Karpas-422 (cell line): Measurements from ENCODE around the gene PLEKHN1. TPM values are rescaled to one million over a fixed set of nuclear protein-coding genes. Genes with fewer than 3 reads are reported as not detected.

Experiments
- DNase-seq: peaks from one replicate; pipeline ENCODE4 v3.0.0-alpha.2; 2015
- H2AFZ ChIP-seq: fragments of 200-600 bp; sonication (generic); 2 replicates; pipeline ENCODE4 v1.6.1; 2014; ENCODE audit warnings: antibody characterized with exemption, low read length, mixed read lengths
- H3K27ac ChIP-seq: fragments of 200-600 bp; sonication (generic); 2 replicates; pipeline ENCODE4 v1.5.1; 2014; ENCODE audit warnings: mild to moderate bottlenecking, low read length, moderate library complexity
- H3K27me3 ChIP-seq: fragments of 200-600 bp; sonication (generic); 2 replicates; pipeline ENCODE4 v1.6.1; 2014; ENCODE audit warnings: low read length, mixed read lengths
- H3K36me3 ChIP-seq: fragments of 200-600 bp; sonication (generic); 2 replicates; pipeline ENCODE4 v1.6.1; 2014; ENCODE audit warnings: low read length, mixed read lengths; ENCODE audit not compliant: insufficient read depth
- H3K4me1 ChIP-seq: fragments of 200-600 bp; sonication (generic); 2 replicates; pipeline ENCODE4 v1.6.1; 2014; ENCODE audit warnings: mild to moderate bottlenecking, low read length, mixed read lengths
- H3K4me2 ChIP-seq: fragments of 200-600 bp; sonication (generic); 2 replicates; pipeline ENCODE4 v1.6.1; 2014; ENCODE audit warnings: low read length, low read depth, mild to moderate bottlenecking; ENCODE audit not compliant: poor library complexity, severe bottlenecking
- H3K4me3 ChIP-seq: fragments of 200-600 bp; sonication (generic); 2 replicates; pipeline ENCODE4 v1.5.1; 2014; ENCODE audit warnings: mild to moderate bottlenecking, antibody characterized with exemption, low read length, mixed read lengths
- H3K79me2 ChIP-seq: fragments of 200-600 bp; sonication (generic); 2 replicates; pipeline ENCODE4 v1.6.1; 2014; ENCODE audit warnings: mild to moderate bottlenecking, low read length, mixed read lengths
- H3K9ac ChIP-seq: fragments of 200-600 bp; sonication (generic); 2 replicates; pipeline ENCODE4 v1.6.0; 2014; ENCODE audit warnings: low read length
- H3K9me2 ChIP-seq: fragments of 200-600 bp; sonication (generic), shearing (Covaris generic); replicated peaks from 2 replicates; pipeline ENCODE4 v1.6.0; 2014; ENCODE audit warnings: mild to moderate bottlenecking, low read length, moderate library complexity; ENCODE audit not compliant: insufficient read depth
- H3K9me3 ChIP-seq: fragments of 300-700, 200-600 bp; sonication (generic); 2 replicates; pipeline ENCODE4 v1.6.1; 2014; ENCODE audit warnings: low read length, mixed read lengths
- H4K20me1 ChIP-seq: fragments of 200-600 bp; sonication (generic); 2 replicates; pipeline ENCODE4 v1.6.1; 2014; ENCODE audit warnings: mild to moderate bottlenecking, antibody characterized with exemption, low read length, low read depth; ENCODE audit not compliant: insufficient read depth
- total RNA-seq: library from RNA; depleted of rRNA; stranded (reverse); fragments of >200 nt; shearing (Covaris generic); gene quantifications from 2 replicates; pipeline ENCODE4 v1.2.3, GENCODE V29; 2014; ENCODE audit warnings: low replicate concordance

The PLEKHN1 gene
- total RNA-seq, 1 experiment from 2014 or later, result not detected

- Histone ChIP-seq H4K20me1 (peaks cover 20% of the 10 kb centered on the region), H2AFZ (no peak within 1 kb of the TSS), H3K9ac (peak within 1 kb of the TSS; percentile 75), H3K9me2 (no peaks in the 10 kb centered on the region), H3K4me1 (peaks cover 14% of the 10 kb centered on the region), H3K4me2 (peak within 1 kb of the TSS; percentile 67), H3K79me2 (peaks cover 23% of the 10 kb centered on the region), H3K4me3 (peak within 1 kb of the TSS; percentile 72), H3K27ac (no peak within 1 kb of the TSS), H3K27me3 (no peaks in the 10 kb centered on the region), H3K36me3 (no peaks in the 10 kb centered on the region), H3K9me3 (no peaks in the 10 kb centered on the region)
- DNase-seq, result peak; percentile 91
Measured at GRCh38 chr1:960363-961131, 5.7 kb upstream of the PLEKHN1 start, which contains the start of gene KLHL17. KLHL17 (plus strand) TSS chr1:960584; CDS start chr1:960694, 110 bp downstream.

DNA sequence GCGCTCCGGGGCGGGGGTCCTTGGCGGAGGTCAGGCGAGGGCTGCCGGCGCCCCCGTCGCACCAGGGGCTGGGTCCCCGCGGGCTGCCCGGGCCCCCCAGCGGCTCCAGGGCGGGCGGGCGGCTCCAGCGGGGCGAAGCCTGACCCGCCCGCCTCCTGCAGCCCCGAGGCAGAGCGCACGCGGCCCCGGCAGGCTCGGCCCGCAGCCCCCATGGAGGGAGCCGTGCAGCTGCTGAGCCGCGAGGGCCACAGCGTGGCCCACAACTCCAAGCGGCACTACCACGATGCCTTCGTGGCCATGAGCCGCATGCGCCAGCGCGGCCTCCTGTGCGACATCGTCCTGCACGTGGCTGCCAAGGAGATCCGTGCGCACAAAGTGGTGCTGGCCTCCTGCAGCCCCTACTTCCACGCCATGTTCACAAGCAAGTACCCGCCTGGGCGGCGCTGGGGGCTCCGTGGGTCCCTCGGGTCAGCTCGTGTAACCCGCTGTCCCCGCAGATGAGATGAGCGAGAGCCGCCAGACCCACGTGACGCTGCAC lies 5.1 kb upstream of the PLEKHN1 start:
- Histone ChIP-seq H3K4me3 (peak overlapping the region; percentile 72), H3K4me1 (peaks cover 17% of the 10 kb centered on the region), H2AFZ (no peak overlapping the region), H3K9ac (peak overlapping the region; percentile 75), H3K9me2 (no peaks in the 10 kb centered on the region), H3K4me2 (peak overlapping the region; percentile 67), H3K9me3 (no peaks in the 10 kb centered on the region), H3K36me3 (no peaks in the 10 kb centered on the region), H3K27ac (no peak overlapping the region), H3K79me2 (peaks cover 23% of the 10 kb centered on the region), H4K20me1 (peaks cover 19% of the 10 kb centered on the region), H3K27me3 (no peaks in the 10 kb centered on the region)
- no peak for DNase-seq

DNA sequence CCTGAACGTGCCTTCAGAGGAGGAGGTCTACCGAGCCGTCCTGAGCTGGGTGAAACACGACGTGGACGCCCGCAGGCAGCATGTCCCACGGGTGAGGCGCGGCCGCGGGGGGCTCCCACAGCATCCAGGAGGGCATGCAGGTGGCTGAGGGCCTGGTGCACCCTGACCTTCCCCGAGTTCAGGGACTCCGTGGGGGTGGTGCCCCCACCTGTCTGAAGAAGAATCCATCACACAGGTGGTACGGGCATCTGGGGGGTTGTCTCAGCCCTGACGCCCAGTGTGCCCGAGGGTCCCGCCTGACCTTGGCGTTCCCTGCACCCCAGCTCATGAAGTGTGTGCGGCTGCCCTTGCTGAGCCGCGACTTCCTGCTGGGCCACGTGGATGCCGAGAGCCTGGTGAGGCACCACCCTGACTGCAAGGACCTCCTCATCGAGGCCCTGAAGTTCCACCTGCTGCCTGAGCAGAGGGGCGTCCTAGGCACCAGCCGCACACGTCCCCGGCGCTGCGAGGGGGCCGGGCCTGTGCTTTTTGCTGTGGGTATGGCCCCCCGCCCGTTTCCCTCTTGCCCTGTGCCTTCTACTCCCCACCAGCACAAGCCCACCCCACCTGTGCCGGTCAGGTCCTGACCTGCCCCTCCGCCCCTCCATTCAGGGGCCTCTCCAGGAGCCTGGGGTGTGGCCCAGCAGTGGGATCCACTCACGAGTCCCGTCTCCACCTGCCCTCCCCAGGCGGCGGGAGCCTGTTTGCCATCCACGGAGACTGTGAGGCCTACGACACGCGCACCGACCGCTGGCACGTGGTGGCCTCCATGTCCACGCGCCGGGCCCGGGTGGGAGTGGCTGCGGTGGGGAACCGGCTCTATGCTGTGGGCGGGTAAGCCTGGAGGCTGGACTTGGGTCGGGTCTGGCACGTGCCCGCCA lies 3.6 kb upstream of the PLEKHN1 start:
- Histone ChIP-seq H3K36me3 (no peaks in the 10 kb centered on the region), H3K27me3 (no peaks in the 10 kb centered on the region), H3K27ac (no peak overlapping the region), H4K20me1 (peaks cover 10% of the 10 kb centered on the region), H3K4me1 (peaks cover 22% of the 10 kb centered on the region), H3K9ac (no peak overlapping the region), H3K9me2 (no peaks in the 10 kb centered on the region), H2AFZ (no peak overlapping the region), H3K79me2 (peaks cover 14% of the 10 kb centered on the region), H3K9me3 (no peaks in the 10 kb centered on the region), H3K4me3 (no peak overlapping the region), H3K4me2 (no peak overlapping the region)
- no peak for DNase-seq

GRCh38 chr1:963301-963651 lies 3.0 kb upstream of the PLEKHN1 start:
- Histone ChIP-seq H3K27ac (no peak overlapping the region), H3K9me3 (no peaks in the 10 kb centered on the region), H3K4me2 (no peak overlapping the region), H3K4me3 (no peak overlapping the region), H3K27me3 (no peaks in the 10 kb centered on the region), H2AFZ (no peak overlapping the region), H3K9ac (no peak overlapping the region), H3K9me2 (no peaks in the 10 kb centered on the region), H4K20me1 (peaks cover 7% of the 10 kb centered on the region), H3K79me2 (peaks cover 8% of the 10 kb centered on the region), H3K36me3 (no peaks in the 10 kb centered on the region), H3K4me1 (peaks cover 17% of the 10 kb centered on the region)
- no peak for DNase-seq

GRCh38 chr1:963746-964525 lies 2.3 kb upstream of the PLEKHN1 start:
- Histone ChIP-seq H3K9me3 (no peaks in the 10 kb centered on the region), H3K9me2 (no peaks in the 10 kb centered on the region), H3K36me3 (no peaks in the 10 kb centered on the region), H3K27me3 (no peaks in the 10 kb centered on the region), H3K4me1 (peaks cover 17% of the 10 kb centered on the region), H3K9ac (no peak overlapping the region), H3K4me3 (no peak overlapping the region), H2AFZ (no peak overlapping the region), H4K20me1 (peaks cover under 1% of the 10 kb centered on the region; the same call in 1 of the 2 replicates), H3K79me2 (peaks cover 1% of the 10 kb centered on the region), H3K4me2 (no peak overlapping the region), H3K27ac (no peak overlapping the region)
- DNase-seq, result no peak

- Histone ChIP-seq H3K4me2 (no peak overlapping the region), H3K27me3 (no peaks in the 10 kb centered on the region), H3K79me2 (no peaks in the 10 kb centered on the region), H3K9ac (no peak overlapping the region), H4K20me1 (no peaks in the 10 kb centered on the region), H3K27ac (no peak overlapping the region), H3K4me3 (no peak overlapping the region), H3K4me1 (peaks cover 17% of the 10 kb centered on the region), H3K9me2 (no peaks in the 10 kb centered on the region), H3K9me3 (no peaks in the 10 kb centered on the region), H3K36me3 (no peaks in the 10 kb centered on the region), H2AFZ (no peak overlapping the region)
- no peak for DNase-seq
Measured at GRCh38 chr1:964691-965525, 1.4 kb upstream of the PLEKHN1 start.

DNA sequence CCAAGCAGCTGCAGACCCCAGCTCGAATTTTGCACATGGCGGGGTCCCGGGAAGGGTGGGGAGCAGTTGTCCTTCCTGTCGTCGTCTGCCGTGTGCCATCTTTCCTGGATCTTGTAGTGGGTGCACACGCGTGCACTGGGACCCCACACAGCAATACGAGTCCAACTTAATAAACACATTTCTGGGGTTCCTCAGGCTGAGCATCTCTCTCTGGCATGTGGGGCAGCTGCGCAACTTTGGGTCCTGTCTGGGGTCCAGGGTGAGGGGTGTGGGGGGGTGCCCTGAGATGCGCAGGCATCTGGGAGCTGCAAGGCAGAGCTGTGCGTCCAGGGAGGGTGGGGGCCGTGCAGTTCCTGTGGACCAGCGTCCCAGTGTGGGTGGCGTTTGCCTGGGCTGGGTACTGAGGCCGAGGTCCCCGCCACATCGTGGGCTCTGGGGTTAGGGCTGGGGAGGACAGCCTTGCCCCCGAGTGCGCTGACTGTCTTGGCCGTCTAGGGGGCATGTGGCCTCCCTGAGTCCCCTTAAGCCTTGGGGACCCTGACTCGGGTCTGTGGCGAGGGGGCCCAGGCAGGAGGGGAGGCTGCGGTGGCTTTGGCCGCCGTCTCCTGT lies 652 bp upstream of the PLEKHN1 start:
- no peak for DNase-seq
- Histone ChIP-seq H4K20me1 (no peaks in the 10 kb centered on the region), H3K4me2 (peak overlapping the region; percentile 89), H3K4me1 (peaks cover 17% of the 10 kb centered on the region), H3K4me3 (no peak overlapping the region), H3K9me2 (no peaks in the 10 kb centered on the region), H3K9me3 (no peaks in the 10 kb centered on the region), H3K9ac (no peak overlapping the region), H3K79me2 (no peaks in the 10 kb centered on the region), H3K27me3 (no peaks in the 10 kb centered on the region), H2AFZ (no peak overlapping the region), H3K27ac (no peak overlapping the region), H3K36me3 (no peaks in the 10 kb centered on the region)
